Ureter (tissue), 1 donor: ENCODE results near the gene RELCH. TPM values are rescaled to one million over a fixed set of nuclear protein-coding genes. Genes with fewer than 3 reads are reported as not detected.

Experiments
- DNase-seq: peaks from one replicate; pipeline ENCODE4 v3.0.0-alpha.2; 2020; ENCODE audit warnings: low spot score
- total RNA-seq: library from RNA; stranded (reverse); gene quantifications from one replicate; pipeline ENCODE4 v1.2.4, GENCODE V29; 2023
- donor health status: DM: yes; HTN: yes; CAD: no.

RELCH gene
- total RNA-seq, 1 donor from 2014 or later, result 106 TPM

GRCh38 chr18:62258616-62259015, 71.6 kb downstream of the RELCH start:
- no peak for DNase-seq

- DNase-seq, result no peak
Measured at GRCh38 chr18:62262061-62262460, 75.0 kb downstream of the RELCH start.

GRCh38 chr18:62264984-62265383, 77.9 kb downstream of the RELCH start:
- no peak for DNase-seq

- DNase-seq, result no peak
Measured at GRCh38 chr18:62277045-62277444, 90.0 kb downstream of the RELCH start.

- DNase-seq, result no peak
Measured at GRCh38 chr18:62279561-62279960, 92.5 kb downstream of the RELCH start.

GRCh38 chr18:62280058-62280457, 93.0 kb downstream of the RELCH start:
- no peak for DNase-seq

- no peak for DNase-seq
Measured at GRCh38 chr18:62280786-62281185, 93.7 kb downstream of the RELCH start.

- DNase-seq, result no peak
Measured at GRCh38 chr18:62281684-62282083, 94.6 kb downstream of the RELCH start.

GRCh38 chr18:62282188-62282629, 95.2 kb downstream of the RELCH start:
- DNase-seq, result no peak

- DNase-seq, result no peak
Measured at GRCh38 chr18:62284637-62285036, 97.6 kb downstream of the RELCH start.

- DNase-seq, result no peak
Measured at GRCh38 chr18:62285281-62285680, 98.2 kb downstream of the RELCH start.

- DNase-seq, result no peak
Measured at GRCh38 chr18:62287781-62288664, 101.0 kb downstream of the RELCH start.

- DNase-seq, result no peak
Measured at GRCh38 chr18:62288665-62289008, 101.6 kb downstream of the RELCH start.

- DNase-seq, result no peak
Measured at GRCh38 chr18:62289047-62289446, 102.0 kb downstream of the RELCH start.

- no peak for DNase-seq
Measured at GRCh38 chr18:62294073-62294472, 107.0 kb downstream of the RELCH start.

- DNase-seq, result no peak
Measured at GRCh38 chr18:62300359-62300963, 113.4 kb downstream of the RELCH start.

- DNase-seq, result no peak
Measured at GRCh38 chr18:62301322-62301721, 114.3 kb downstream of the RELCH start.

GRCh38 chr18:62312851-62313250, 125.8 kb downstream of the RELCH start:
- no peak for DNase-seq

GRCh38 chr18:62318228-62319180, 131.4 kb downstream of the RELCH start:
- DNase-seq, result no peak

- DNase-seq, result no peak
Measured at GRCh38 chr18:62321201-62321600, 134.1 kb downstream of the RELCH start.

GRCh38 chr18:62323483-62324180, 136.6 kb downstream of the RELCH start:
- no peak for DNase-seq
